ENCODE data around the gene TOX3.

DNA sequence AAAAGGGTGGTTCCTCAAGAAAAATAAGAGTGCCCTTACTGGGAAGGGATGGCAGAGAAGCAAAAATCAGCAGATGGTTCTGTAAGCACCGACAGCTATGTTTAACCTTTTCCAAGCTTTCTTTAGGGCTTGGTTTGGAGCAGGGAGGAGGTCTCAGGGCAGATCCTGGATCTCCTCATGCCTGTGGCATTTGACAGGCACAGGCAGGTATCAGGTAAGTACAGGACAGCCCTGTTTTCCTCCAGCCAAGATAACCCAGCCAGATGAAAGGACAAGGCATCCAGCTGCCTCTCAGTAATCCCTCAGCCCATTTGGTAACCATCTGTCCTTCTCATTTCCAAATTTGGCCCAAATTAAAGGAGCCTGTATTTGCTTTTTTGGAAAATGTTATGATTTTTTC lies 141.5 kb downstream of the TOX3 start:
- TF ChIP-seq POLR2AphosphoS5 (IDR thresholded peaks at IDR 0.05; ENCODE audit: low read depth, low read length), result no peak
- TF ChIP-seq POLR2A (IDR thresholded peaks at IDR 0.05; ENCODE audit: low read depth, low read length), result no peak

Data from GM12891 (cell line).